Measurements from ENCODE around the gene DBH.

The DBH gene

GRCh38 chr9:133645021-133645765 lies 9.0 kb downstream of the DBH start:
- no peak for DNase-seq

- DNase-seq = no peak
Observed at GRCh38 chr9:133647148-133647547, 11.0 kb downstream of the DBH start.

GRCh38 chr9:133647765-133648469 lies 11.8 kb downstream of the DBH start:
- no peak for DNase-seq

- DNase-seq = no peak
Observed at GRCh38 chr9:133649194-133649593, 13.0 kb downstream of the DBH start.

- DNase-seq = no peak
Observed at GRCh38 chr9:133650026-133650425, 13.9 kb downstream of the DBH start.

GRCh38 chr9:133653638-133654037 lies 17.5 kb downstream of the DBH start:
- DNase-seq = no peak

- DNase-seq = no peak
Observed at GRCh38 chr9:133654736-133655657, 18.8 kb downstream of the DBH start.

- no peak for DNase-seq
Observed at GRCh38 chr9:133655701-133656100, 19.5 kb downstream of the DBH start.

- DNase-seq = no peak
Observed at GRCh38 chr9:133656211-133657119, 20.3 kb downstream of the DBH start.

- no peak for DNase-seq
Observed at GRCh38 chr9:133657120-133657661, 21.0 kb downstream of the DBH start.

GRCh38 chr9:133658442-133659431 lies 22.6 kb downstream of the DBH start:
- DNase-seq = peak; percentile 25

- no peak for DNase-seq
Observed at GRCh38 chr9:133659516-133659915, 23.4 kb downstream of the DBH start.

GRCh38 chr9:133661846-133662540 lies 25.8 kb downstream of the DBH start:
- DNase-seq = no peak

GRCh38 chr9:133664173-133665050 lies 28.2 kb downstream of the DBH start:
- DNase-seq = no peak

- no peak for DNase-seq
Observed at GRCh38 chr9:133665096-133665495, 28.9 kb downstream of the DBH start.

- no peak for DNase-seq
Observed at GRCh38 chr9:133665535-133665934, 29.4 kb downstream of the DBH start.

- no peak for DNase-seq
Observed at GRCh38 chr9:133666387-133666786, 30.2 kb downstream of the DBH start.

GRCh38 chr9:133666845-133667244 lies 30.7 kb downstream of the DBH start:
- DNase-seq = no peak

All from hematopoietic multipotent progenitor cell treated with erythropoietin and hydrocortisone succinate and interleukin-3 and kit ligand, for 6 days (in vitro differentiated cells).